Epithelial cell of prostate (primary cell): ENCODE results near the gene XXYLT1.
"Not testable (repeated sequence)": the region's sequence is repeated elsewhere in the genome, so short reads cannot be mapped to it uniquely, and the experiment has no call there.

ENCODE experiments used
- DNase-seq: peaks from one replicate; pipeline ENCODE4 v3.0.0-alpha.2; 2011; ENCODE audit warnings: low read depth, low spot score
- H3K27ac ChIP-seq: fragments of 450-650 bp; 2 replicates; pipeline ENCODE4 v1.5.1; 2017; ENCODE audit warnings: mild to moderate bottlenecking

The XXYLT1 gene

DNA sequence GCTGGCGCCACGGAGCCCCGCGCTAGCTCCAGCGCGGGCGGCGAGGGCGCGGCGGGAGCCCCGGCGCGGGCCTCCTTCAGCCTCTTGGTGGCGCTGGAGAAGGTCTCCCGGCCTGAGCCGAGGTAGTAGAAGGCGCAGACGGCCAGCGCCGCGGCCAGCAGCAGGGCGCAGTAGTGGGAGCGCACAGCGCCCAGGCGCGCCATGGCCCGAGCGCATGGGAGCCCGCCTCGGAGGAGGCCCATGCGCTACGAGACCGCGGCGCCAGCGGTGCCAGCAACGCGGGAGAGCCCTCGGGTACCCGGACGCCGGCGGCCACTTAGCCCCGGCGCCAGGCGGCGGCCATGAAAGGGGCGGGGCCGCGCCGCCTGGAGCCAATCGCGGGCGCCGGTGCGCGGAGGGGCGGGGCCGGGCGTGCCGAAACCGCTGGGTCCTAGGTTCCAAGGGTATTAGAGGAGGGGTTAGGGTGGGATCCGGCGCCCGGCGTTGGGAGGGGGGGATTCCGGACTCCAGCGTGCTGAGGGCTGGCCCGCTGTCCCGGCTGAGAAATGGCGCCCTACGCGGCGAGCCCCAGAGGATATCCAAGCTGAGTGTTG is at the start of gene XXYLT1:
Gene XXYLT1 (minus strand): TSS at position 343 of the 593 bp plus-strand sequence. CDS start 101 bp downstream, at position 242.
- no peak for DNase-seq
- H3K27ac ChIP-seq = peak within 1 kb of the TSS; percentile 79

DNA sequence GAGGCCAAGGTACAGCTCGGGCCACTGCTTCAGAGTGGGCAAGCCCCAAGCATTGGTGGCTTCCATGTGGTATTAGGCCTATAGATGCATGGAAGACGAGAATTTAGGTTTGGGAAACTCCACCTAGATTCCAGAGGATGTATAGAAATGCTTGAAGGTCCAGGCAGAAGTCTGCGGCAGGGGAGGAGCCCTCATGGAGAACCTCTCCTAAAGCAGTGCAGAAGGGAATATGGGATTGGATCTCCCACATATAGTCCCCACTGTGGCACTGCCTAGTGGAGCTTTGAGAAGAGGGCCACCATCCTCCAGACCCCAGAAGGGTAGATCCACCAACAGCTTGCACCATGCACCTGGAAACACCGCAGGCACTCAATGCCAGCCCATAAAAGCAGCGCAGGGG is 48.1 kb upstream of the XXYLT1 start:
- H3K27ac ChIP-seq = no peak overlapping the region
- no peak for DNase-seq

DNA sequence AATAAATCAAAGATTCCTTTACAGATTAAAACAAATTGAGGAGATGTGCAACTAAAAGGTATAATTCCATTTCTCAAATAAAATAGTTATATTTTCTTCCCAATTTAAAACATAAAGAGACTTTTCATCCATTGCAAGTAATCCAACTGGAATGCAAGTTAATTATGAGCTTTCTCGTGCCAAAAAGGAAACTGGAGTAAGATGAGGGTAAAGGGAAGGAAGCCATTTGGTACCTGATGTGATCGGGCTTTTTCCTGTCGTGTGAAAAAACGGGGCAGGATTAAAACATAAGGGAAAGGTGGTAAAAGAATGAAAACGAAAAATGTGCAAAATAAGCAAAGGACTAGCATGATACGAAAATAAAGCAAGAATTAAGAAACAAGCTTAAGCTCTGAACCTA is 41.8 kb upstream of the XXYLT1 start:
- no peak overlapping the region for H3K27ac ChIP-seq
- no peak for DNase-seq

GRCh38 chr3:195307711-195308110 is 36.8 kb upstream of the XXYLT1 start:
- no peak for DNase-seq

DNA sequence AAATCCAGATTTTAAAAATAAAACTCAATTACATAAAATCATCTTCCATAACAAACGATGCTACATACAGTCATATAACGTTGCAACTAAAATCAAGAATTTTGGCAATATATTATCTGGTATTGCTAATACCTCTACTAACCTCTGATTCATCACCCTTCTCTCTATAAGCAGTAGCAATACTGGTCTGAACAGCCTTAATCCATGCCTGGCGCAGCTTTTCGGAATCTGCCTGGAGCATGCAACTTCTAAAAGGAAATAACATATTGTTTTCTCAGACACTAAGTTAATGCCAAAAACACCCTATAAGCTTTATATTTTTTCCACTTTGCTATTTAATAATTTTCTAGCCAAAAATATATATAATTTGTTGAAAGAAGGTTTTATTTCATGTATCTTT is 35.4 kb upstream of the XXYLT1 start:
- H3K27ac ChIP-seq = no peak overlapping the region
- DNase-seq = no peak

More at GRCh38 chr3:195307711-195308110, 36.8 kb upstream of the XXYLT1 start:
- no peak overlapping the region for H3K27ac ChIP-seq

GRCh38 chr3:195302431-195302830 is 31.5 kb upstream of the XXYLT1 start:
- no peak for DNase-seq
- no peak overlapping the region for H3K27ac ChIP-seq

- no peak overlapping the region for H3K27ac ChIP-seq
- DNase-seq = no peak
These were observed 26.5 kb upstream of the XXYLT1 start for GRCh38 chr3:195297446-195297845.

GRCh38 chr3:195296662-195297061 is 25.7 kb upstream of the XXYLT1 start:
- DNase-seq = no peak
- no peak overlapping the region for H3K27ac ChIP-seq

- no peak for DNase-seq
- H3K27ac ChIP-seq = no peak overlapping the region
These were observed 20.2 kb upstream of the XXYLT1 start for GRCh38 chr3:195291121-195291520.

- not testable (repeated sequence) for DNase-seq, H3K27ac ChIP-seq
These were observed 19.7 kb upstream of the XXYLT1 start for GRCh38 chr3:195290643-195291042.

GRCh38 chr3:195286115-195286872 is 15.3 kb upstream of the XXYLT1 start:
- no peak for DNase-seq
- peak overlapping the region; percentile 43 for H3K27ac ChIP-seq

GRCh38 chr3:195285372-195285771 is 14.4 kb upstream of the XXYLT1 start:
- no peak overlapping the region for H3K27ac ChIP-seq
- DNase-seq = no peak

DNA sequence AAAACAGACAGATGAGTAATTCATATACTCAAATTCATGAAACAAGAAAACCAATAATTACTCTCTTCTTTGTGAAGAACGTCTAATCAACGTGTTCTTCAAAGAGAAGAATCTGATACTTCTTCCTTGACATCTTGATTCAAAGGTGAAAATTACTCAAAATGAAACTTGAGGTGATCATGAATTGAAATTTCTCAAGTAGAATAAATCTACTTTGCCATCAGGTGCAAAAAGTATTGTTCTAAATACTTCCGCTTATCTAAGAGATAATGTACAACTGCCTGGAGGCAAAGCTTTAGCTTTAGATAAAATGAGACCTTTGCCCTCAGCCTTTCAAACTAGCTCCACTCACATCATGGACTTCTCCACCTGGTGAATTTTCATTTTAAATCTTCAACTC is 13.9 kb upstream of the XXYLT1 start:
- H3K27ac ChIP-seq = no peak overlapping the region
- no peak for DNase-seq

DNA sequence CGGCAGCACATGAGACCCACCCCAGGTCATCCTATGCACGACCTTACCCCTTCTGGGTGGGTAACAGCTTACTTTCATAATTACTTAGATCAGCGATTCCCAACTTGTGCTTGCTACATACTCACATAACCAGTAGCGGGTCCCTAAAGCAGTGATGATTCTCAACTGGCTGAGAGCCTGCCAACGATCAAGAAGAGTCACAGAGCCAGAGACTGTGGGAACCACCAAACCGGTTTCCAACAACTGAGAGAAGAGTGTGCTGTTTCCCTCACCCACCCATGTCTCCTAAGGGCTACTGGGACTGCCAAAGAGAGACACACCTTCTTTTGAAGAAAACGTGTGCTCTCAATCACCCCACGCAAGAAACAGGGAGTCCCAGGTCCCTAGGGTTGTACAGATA is 12.0 kb upstream of the XXYLT1 start:
- peak; percentile 51 for DNase-seq
- H3K27ac ChIP-seq = no peak overlapping the region

DNA sequence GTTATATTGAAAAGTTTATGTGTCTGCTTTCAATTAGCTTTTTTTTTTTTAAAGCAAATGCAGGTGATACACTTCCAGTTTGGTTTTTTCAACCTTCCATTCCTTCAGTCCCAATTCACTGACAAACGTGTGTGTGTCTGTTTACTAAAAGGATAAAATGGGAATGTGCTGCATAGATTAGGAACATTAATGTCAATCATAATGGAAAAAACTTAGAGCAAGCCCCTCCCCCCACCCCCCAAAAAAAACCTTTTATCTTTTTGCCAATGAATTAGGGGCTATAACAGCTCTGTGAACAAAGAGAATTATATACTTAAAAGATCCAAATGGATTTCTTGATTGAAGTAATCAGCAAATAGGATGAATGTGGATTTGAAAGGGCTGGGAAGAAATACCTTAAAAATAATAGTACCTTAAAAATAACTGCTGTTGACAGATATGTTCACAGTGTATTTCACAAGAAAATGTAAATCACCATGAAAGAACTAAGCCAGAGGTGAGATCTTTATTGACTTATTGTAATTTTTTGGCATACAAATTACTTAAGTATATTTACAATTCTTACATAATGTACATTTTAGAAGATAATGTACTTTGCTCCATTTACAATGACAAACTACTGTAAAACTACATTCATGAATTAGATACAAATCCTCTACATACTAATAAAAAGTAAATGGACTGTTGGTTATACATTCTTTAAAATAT is 3.5 kb upstream of the XXYLT1 start:
- H3K27ac ChIP-seq = no peak overlapping the region
- DNase-seq = no peak

- DNase-seq = peak; percentile 36
- H3K27ac ChIP-seq = peak overlapping the region; percentile 79
These were observed 668 bp upstream of the XXYLT1 start for GRCh38 chr3:195271410-195272243.

- no peak for DNase-seq
- peak overlapping the region; percentile 79 for H3K27ac ChIP-seq
These were observed 711 bp downstream of the XXYLT1 start for GRCh38 chr3:195270079-195270816.

- no peak overlapping the region for H3K27ac ChIP-seq
These were observed 1.4 kb downstream of the XXYLT1 start for GRCh38 chr3:195269375-195270078.

More at GRCh38 chr3:195269375-195270078, 1.4 kb downstream of the XXYLT1 start:
- no peak for DNase-seq
